Measurements from ENCODE around the gene C11orf54.
"Not testable (repeated sequence)": the region's sequence is repeated elsewhere in the genome, so short reads cannot be mapped to it uniquely, and the experiment has no call there.

Gene C11orf54

DNA sequence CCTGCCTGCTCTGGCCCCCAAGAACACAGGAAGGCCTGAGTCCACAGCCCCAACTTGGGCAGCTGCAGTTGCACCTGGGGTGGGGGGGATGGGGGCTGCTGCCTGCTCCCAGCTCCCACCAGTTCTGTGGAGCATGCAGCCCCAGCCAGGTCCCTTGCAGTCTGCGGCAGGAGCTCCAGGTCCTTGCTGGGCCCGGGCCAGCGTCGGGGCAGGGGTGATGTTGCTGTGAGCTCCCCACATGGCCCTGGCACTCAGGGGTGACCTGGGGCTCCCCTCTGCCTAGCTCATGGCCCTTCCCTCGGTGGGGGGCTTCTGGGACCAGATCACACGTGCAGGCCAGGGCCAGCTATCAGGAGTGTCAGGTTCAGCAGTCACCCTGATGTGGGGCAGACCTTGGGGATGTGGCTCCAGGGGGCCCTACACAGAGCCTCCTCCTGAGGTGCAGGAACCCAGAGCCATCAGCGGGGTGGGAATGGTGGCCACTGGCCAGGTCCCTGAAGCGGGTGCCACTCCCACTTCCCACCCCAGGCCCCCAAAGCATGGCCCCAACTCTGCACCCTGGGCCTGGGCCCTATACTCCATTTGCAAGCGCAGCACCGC, 32.2 kb downstream of the C11orf54 start:
- TF ChIP-seq, protein P1, sequence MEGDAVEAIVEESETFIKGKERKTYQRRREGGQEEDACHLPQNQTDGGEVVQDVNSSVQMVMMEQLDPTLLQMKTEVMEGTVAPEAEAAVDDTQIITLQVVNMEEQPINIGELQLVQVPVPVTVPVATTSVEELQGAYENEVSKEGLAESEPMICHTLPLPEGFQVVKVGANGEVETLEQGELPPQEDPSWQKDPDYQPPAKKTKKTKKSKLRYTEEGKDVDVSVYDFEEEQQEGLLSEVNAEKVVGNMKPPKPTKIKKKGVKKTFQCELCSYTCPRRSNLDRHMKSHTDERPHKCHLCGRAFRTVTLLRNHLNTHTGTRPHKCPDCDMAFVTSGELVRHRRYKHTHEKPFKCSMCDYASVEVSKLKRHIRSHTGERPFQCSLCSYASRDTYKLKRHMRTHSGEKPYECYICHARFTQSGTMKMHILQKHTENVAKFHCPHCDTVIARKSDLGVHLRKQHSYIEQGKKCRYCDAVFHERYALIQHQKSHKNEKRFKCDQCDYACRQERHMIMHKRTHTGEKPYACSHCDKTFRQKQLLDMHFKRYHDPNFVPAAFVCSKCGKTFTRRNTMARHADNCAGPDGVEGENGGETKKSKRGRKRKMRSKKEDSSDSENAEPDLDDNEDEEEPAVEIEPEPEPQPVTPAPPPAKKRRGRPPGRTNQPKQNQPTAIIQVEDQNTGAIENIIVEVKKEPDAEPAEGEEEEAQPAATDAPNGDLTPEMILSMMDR (IDR thresholded peaks at IDR 0.05; ENCODE audit: low read depth, low read length): no peak
- Histone ChIP-seq H3K4me1 (no peaks in the 10 kb centered on the region), H3K4me3 (ENCODE audit: low read depth, low read length) (no peak overlapping the region), H3K9me3 (no peaks in the 10 kb centered on the region), H3K36me3 (no peaks in the 10 kb centered on the region), H3K27me3 (no peaks in the 10 kb centered on the region)
- no peak for DNase-seq

DNA sequence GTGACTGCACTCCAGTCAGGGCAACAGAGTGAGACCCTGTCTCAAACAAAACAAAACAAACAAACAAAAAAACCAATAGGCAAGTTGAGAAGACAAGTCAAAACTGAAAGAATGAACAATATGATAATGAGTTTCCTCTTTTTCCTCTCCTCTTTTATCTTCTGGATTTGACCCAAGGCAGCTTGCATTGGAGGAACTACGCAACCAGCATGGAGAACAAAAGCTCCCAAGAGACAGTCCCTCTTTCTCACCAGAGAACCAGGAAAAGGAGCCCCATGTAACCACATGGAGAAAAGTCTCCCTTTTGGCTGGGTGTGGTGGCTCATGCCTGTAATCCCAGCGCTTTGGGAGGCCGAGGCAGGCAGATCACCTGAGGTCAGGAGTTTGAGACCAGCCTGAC, 33.1 kb downstream of the C11orf54 start:
- not testable (repeated sequence) for H3K4me1 ChIP-seq; H3K27me3 ChIP-seq; H3K9me3 ChIP-seq; H3K36me3 ChIP-seq; DNase-seq; H3K4me3 ChIP-seq (ENCODE audit: low read depth, low read length)

DNA sequence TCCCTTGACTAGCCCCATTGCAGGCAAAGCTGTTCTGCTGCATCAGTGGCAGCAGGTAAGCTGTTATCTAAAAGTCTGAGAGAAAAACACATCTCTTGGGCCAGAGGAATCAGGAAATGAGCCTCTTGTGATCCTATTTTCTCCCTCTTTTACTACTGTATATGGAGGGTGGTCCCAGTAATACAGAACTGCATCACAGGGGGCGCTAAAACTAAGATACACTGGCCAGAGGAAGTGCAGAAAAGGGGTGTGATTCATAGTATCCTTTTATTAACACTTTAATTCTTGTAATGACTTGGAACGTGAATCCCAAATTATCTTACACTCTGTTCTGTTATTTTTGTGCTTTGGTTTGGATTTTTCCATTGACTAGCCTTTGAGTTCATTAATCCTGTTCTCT, 33.8 kb downstream of the C11orf54 start:
- no peaks in the 10 kb centered on the region for H3K27me3 ChIP-seq
- no peak overlapping the region for H3K4me3 ChIP-seq (ENCODE audit: low read depth, low read length)
- peak; percentile 39 for DNase-seq
- H3K36me3 ChIP-seq: no peaks in the 10 kb centered on the region
- no peaks in the 10 kb centered on the region for H3K9me3 ChIP-seq
- no peaks in the 10 kb centered on the region for H3K4me1 ChIP-seq
- TF ChIP-seq, protein P1 (IDR thresholded peaks at IDR 0.05; ENCODE audit: low read depth, low read length): peak; percentile 56

DNA sequence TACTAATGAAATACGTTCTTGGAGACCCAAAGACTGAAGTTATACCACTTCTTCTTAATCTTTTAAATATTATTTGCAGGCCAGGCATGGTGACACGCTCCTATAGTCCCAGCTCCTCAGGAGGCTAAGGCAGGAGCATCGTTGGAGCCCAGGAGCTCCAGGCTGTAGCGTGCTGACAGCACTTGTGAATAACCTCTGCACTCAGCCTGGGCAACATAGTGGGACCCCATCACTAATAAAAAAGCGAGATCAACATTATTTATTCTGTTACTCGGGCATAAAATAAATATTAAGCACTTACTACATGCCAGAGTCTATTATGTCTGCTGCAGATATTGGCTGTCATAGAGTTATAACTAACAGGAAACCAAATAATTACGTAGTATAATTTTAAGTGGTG, 41.9 kb downstream of the C11orf54 start:
- Histone ChIP-seq H3K36me3 (peaks cover 23% of the 10 kb centered on the region), H3K4me1 (no peaks in the 10 kb centered on the region), H3K4me3 (ENCODE audit: low read depth, low read length) (peak overlapping the region; percentile 99), H3K9me3 (no peaks in the 10 kb centered on the region), H3K27me3 (no peaks in the 10 kb centered on the region)
- DNase-seq: no peak
- TF ChIP-seq, protein P1 (IDR thresholded peaks at IDR 0.05; ENCODE audit: low read depth, low read length): no peak

DNA sequence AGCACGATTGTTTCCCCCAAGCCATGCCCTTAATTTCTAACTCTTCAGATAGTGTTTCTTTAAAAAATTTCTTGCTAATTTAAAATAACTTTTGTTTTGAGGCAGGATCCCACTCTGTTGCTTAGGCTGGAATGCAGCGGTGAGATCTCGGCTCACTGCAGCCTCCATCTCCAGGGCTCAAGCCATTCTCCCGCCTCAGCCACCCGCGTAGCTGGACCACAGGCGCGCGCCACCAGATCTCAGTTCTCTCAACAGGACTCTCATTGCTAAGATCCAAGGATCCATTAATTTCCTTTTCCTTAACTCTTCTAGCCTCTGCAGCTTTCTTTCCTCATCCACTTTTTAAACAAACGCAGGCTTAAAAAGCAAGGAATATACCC, 42.3 kb downstream of the C11orf54 start:
- TF ChIP-seq, protein P1 (IDR thresholded peaks at IDR 0.05; ENCODE audit: low read depth, low read length): no peak
- no peaks in the 10 kb centered on the region for H3K9me3 ChIP-seq
- H3K4me1 ChIP-seq: no peaks in the 10 kb centered on the region
- H3K4me3 ChIP-seq (ENCODE audit: low read depth, low read length): peak overlapping the region; percentile 99
- no peaks in the 10 kb centered on the region for H3K27me3 ChIP-seq
- DNase-seq: no peak
- peaks cover 26% of the 10 kb centered on the region for H3K36me3 ChIP-seq

DNA sequence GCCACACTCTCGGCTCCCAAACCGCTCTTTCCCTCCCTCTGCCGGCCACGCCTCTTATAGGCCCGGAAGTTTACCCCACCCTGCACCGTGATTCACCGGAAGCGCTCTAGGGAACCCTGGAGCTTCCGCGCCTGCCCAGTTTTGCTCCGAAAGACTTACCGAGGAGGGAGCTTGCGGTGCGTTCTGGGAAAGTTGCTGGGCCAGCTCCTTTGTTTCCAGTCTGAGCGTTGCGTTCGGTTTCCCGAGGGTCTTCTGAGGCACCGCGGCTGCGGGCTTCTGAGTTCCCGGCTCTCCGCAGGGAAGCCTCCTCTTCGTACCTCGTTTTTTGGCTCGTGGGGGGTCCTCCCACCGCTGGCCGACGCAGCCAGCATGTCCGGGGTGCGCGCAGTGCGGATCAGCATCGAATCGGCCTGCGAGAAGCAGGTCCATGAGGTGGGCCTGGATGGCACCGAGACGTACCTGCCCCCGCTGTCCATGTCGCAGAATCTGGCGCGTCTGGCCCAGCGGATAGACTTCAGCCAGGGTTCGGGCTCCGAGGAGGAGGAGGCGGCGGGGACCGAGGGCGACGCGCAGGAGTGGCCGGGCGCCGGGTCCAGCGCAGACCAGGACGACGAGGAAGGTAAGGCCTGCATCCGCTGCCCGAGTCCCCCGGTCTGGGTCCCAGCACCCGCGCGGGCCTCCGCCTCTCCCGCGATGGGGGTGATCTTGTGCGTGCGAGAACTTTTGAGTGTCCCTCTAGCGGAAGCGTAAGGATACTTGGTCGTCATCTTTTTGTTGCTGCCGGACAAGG, 42.9 kb downstream of the C11orf54 start, which contains the start of gene MED17:
Gene MED17, plus strand, starts transcription at position 138 of the 790 bp plus-strand sequence. Its CDS starts 232 bp downstream, at position 370.
- H3K9me3 ChIP-seq: no peaks in the 10 kb centered on the region
- DNase-seq: peak; percentile 94
- TF ChIP-seq, protein P1 (IDR thresholded peaks at IDR 0.05; ENCODE audit: low read depth, low read length): peak; percentile 53
- H3K4me1 ChIP-seq: no peaks in the 10 kb centered on the region
- peak within 1 kb of the TSS; percentile 99 for H3K4me3 ChIP-seq (ENCODE audit: low read depth, low read length)
- peaks cover 32% of the 10 kb centered on the region for H3K36me3 ChIP-seq
- no peaks in the 10 kb centered on the region for H3K27me3 ChIP-seq
